Mucosa of stomach (tissue), 1 donor: ENCODE measurements around the gene STK24.

Source experiments
- H3K27me3 ChIP-seq: one replicate; pipeline ENCODE4 v1.7.0; 2013; ENCODE audit warnings: mild to moderate bottlenecking, low read length; ENCODE audit not compliant: control insufficient read depth, insufficient read depth
- H3K36me3 ChIP-seq: one replicate; pipeline ENCODE4 v1.7.0; 2013; ENCODE audit warnings: low read length; ENCODE audit not compliant: control insufficient read depth, insufficient read depth
- H3K4me1 ChIP-seq: one replicate; pipeline ENCODE4 v1.7.0; 2013; ENCODE audit warnings: mild to moderate bottlenecking, low read length; ENCODE audit not compliant: control insufficient read depth, insufficient read depth
- H3K4me3 ChIP-seq: one replicate; pipeline ENCODE4 v1.7.0; 2013; ENCODE audit warnings: low read length
- H3K9ac ChIP-seq: one replicate; pipeline ENCODE4 v1.7.0; 2013; ENCODE audit warnings: mild to moderate bottlenecking, low read length, moderate library complexity
- H3K9me3 ChIP-seq: one replicate; pipeline ENCODE4 v1.7.0; 2013; ENCODE audit warnings: mild to moderate bottlenecking, low read length, moderate library complexity; ENCODE audit not compliant: control insufficient read depth
- donor health status: Pancreatic carcinoma.

The STK24 gene

GRCh38 chr13:98476106-98476505, 100.8 kb downstream of the STK24 start:
- Histone ChIP-seq H3K9ac (no peak overlapping the region), H3K4me3 (no peak overlapping the region), H3K4me1 (peaks cover 60% of the 10 kb centered on the region), H3K9me3 (no peaks in the 10 kb centered on the region), H3K27me3 (no peaks in the 10 kb centered on the region), H3K36me3 (peaks cover 11% of the 10 kb centered on the region)

GRCh38 chr13:98475522-98475921, 101.4 kb downstream of the STK24 start:
- H3K36me3 ChIP-seq: peaks cover 14% of the 10 kb centered on the region
- H3K4me3 ChIP-seq: no peak overlapping the region
- no peak overlapping the region for H3K9ac ChIP-seq
- peaks cover 63% of the 10 kb centered on the region for H3K4me1 ChIP-seq
- H3K9me3 ChIP-seq: no peaks in the 10 kb centered on the region
- H3K27me3 ChIP-seq: no peaks in the 10 kb centered on the region

GRCh38 chr13:98474761-98475160, 102.1 kb downstream of the STK24 start:
- Histone ChIP-seq H3K9me3 (no peaks in the 10 kb centered on the region), H3K36me3 (peaks cover 14% of the 10 kb centered on the region), H3K4me3 (no peak overlapping the region), H3K4me1 (peaks cover 63% of the 10 kb centered on the region), H3K27me3 (no peaks in the 10 kb centered on the region), H3K9ac (no peak overlapping the region)

GRCh38 chr13:98474292-98474691, 102.6 kb downstream of the STK24 start:
- Histone ChIP-seq H3K9me3 (no peaks in the 10 kb centered on the region), H3K4me1 (peaks cover 63% of the 10 kb centered on the region), H3K27me3 (no peaks in the 10 kb centered on the region), H3K4me3 (no peak overlapping the region), H3K9ac (no peak overlapping the region), H3K36me3 (peaks cover 14% of the 10 kb centered on the region)

GRCh38 chr13:98473788-98474144, 103.1 kb downstream of the STK24 start:
- Histone ChIP-seq H3K4me3 (no peak overlapping the region), H3K9me3 (no peaks in the 10 kb centered on the region), H3K27me3 (no peaks in the 10 kb centered on the region), H3K36me3 (peaks cover 14% of the 10 kb centered on the region), H3K9ac (no peak overlapping the region), H3K4me1 (peaks cover 63% of the 10 kb centered on the region)

- peaks cover 61% of the 10 kb centered on the region for H3K4me1 ChIP-seq
- no peak overlapping the region for H3K9ac ChIP-seq
- peaks cover 19% of the 10 kb centered on the region for H3K36me3 ChIP-seq
- no peaks in the 10 kb centered on the region for H3K27me3 ChIP-seq
- no peaks in the 10 kb centered on the region for H3K9me3 ChIP-seq
- no peak overlapping the region for H3K4me3 ChIP-seq
Observed at GRCh38 chr13:98473135-98473787, 103.6 kb downstream of the STK24 start.

GRCh38 chr13:98471934-98472333, 105.0 kb downstream of the STK24 start:
- Histone ChIP-seq H3K9me3 (no peaks in the 10 kb centered on the region), H3K9ac (peak overlapping the region; percentile 46), H3K4me1 (peaks cover 62% of the 10 kb centered on the region), H3K4me3 (no peak overlapping the region), H3K27me3 (no peaks in the 10 kb centered on the region), H3K36me3 (peaks cover 29% of the 10 kb centered on the region)

GRCh38 chr13:98470920-98471319, 106.0 kb downstream of the STK24 start:
- Histone ChIP-seq H3K4me3 (no peak overlapping the region), H3K9ac (no peak overlapping the region), H3K27me3 (no peaks in the 10 kb centered on the region), H3K4me1 (peaks cover 61% of the 10 kb centered on the region), H3K36me3 (peaks cover 29% of the 10 kb centered on the region), H3K9me3 (no peaks in the 10 kb centered on the region)

GRCh38 chr13:98468929-98469328, 108.0 kb downstream of the STK24 start:
- no peak overlapping the region for H3K4me3 ChIP-seq
- H3K36me3 ChIP-seq: peaks cover 29% of the 10 kb centered on the region
- no peaks in the 10 kb centered on the region for H3K27me3 ChIP-seq
- H3K9me3 ChIP-seq: no peaks in the 10 kb centered on the region
- H3K9ac ChIP-seq: no peak overlapping the region
- peaks cover 55% of the 10 kb centered on the region for H3K4me1 ChIP-seq

GRCh38 chr13:98468361-98468760, 108.5 kb downstream of the STK24 start:
- no peak overlapping the region for H3K4me3 ChIP-seq
- H3K36me3 ChIP-seq: peaks cover 32% of the 10 kb centered on the region
- no peak overlapping the region for H3K9ac ChIP-seq
- H3K9me3 ChIP-seq: no peaks in the 10 kb centered on the region
- peaks cover 49% of the 10 kb centered on the region for H3K4me1 ChIP-seq
- H3K27me3 ChIP-seq: no peaks in the 10 kb centered on the region

GRCh38 chr13:98467263-98467985, 109.5 kb downstream of the STK24 start:
- Histone ChIP-seq H3K4me1 (peaks cover 41% of the 10 kb centered on the region), H3K9ac (no peak overlapping the region), H3K9me3 (no peaks in the 10 kb centered on the region), H3K4me3 (no peak overlapping the region), H3K27me3 (no peaks in the 10 kb centered on the region), H3K36me3 (peaks cover 35% of the 10 kb centered on the region)

- no peak overlapping the region for H3K9ac ChIP-seq
- no peak overlapping the region for H3K4me3 ChIP-seq
- H3K4me1 ChIP-seq: peaks cover 34% of the 10 kb centered on the region
- no peaks in the 10 kb centered on the region for H3K27me3 ChIP-seq
- H3K36me3 ChIP-seq: peaks cover 34% of the 10 kb centered on the region
- H3K9me3 ChIP-seq: no peaks in the 10 kb centered on the region
Observed at GRCh38 chr13:98466634-98467236, 110.2 kb downstream of the STK24 start.
